Left lobe of liver (tissue), 2 donors: ENCODE measurements around the gene FTSJ3. TPM values are rescaled to one million over a fixed set of nuclear protein-coding genes. Genes with fewer than 3 reads are reported as not detected.
"Not testable (repeated sequence)": the region's sequence is repeated elsewhere in the genome, so short reads cannot be mapped to it uniquely, and the experiment has no call there.

Experiments used
- ATAC-seq: fragments of 200-7000 bp; cut with Tn5 transposase; one replicate; pipeline ENCODE4 v1.9.1; 2020; ENCODE audit warnings: mild to moderate bottlenecking, moderate library complexity
- DNase-seq: peaks from one replicate; pipeline ENCODE4 v3.0.0-alpha.2; 2020; ENCODE audit warnings: low spot score
- total RNA-seq: library from RNA; stranded (reverse); gene quantifications from one replicate; pipeline ENCODE4 v1.2.1, GENCODE V29; 2021
- donor health status: DM: no; HTN: no; CAD: no; lungs with moderate emphysema.
- donor health status: DM: no; HTN: yes; CAD: no.

FTSJ3 gene
- total RNA-seq, result 16.3 TPM

GRCh38 chr17:63827002-63827800, at the start of gene FTSJ3, which contains the start of gene PSMC5:
Gene FTSJ3 (minus strand): TSS chr17:63827663. CDS start chr17:63826902, 761 bp downstream.
Gene PSMC5 (plus strand): TSS chr17:63827431. CDS start chr17:63827491, 60 bp downstream.
- DNase-seq (peak; percentile 96), ATAC-seq (peak; percentile 92)

DNA sequence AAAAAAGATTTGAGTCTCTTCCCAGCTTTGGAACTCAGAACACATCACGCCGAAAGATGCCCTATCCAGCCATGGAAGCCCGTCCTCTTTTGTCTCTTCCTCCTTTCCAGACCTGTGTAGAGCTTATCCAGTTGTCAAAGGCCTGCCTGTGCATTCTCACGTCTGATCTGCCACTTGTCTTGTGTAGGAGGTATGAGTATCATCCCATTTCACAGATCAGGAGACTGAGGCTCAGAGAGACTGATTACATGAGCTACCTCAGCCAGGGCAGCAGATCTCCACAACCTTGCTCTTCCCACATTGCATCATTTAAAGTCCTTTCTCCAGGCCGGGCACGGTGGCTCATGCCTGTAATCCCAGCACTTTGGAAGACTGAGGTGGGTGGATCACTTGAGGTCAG, 47.2 kb upstream of the FTSJ3 start:
- not testable (repeated sequence) for ATAC-seq, DNase-seq

GRCh38 chr17:63874061-63874626, 46.7 kb upstream of the FTSJ3 start:
- ATAC-seq, DNase-seq: not testable (repeated sequence)

- not testable (repeated sequence) for ATAC-seq, DNase-seq
Observed at GRCh38 chr17:63873577-63873976, 46.1 kb upstream of the FTSJ3 start, which contains the start of gene CSH2. Gene CSH2 (minus strand): TSS chr17:63873677. CDS start chr17:63873614, 63 bp downstream.

GRCh38 chr17:63871646-63872365, 44.3 kb upstream of the FTSJ3 start:
- ATAC-seq, DNase-seq: not testable (repeated sequence)

GRCh38 chr17:63870292-63870665, 42.8 kb upstream of the FTSJ3 start:
- DNase-seq, ATAC-seq: not testable (repeated sequence)

DNA sequence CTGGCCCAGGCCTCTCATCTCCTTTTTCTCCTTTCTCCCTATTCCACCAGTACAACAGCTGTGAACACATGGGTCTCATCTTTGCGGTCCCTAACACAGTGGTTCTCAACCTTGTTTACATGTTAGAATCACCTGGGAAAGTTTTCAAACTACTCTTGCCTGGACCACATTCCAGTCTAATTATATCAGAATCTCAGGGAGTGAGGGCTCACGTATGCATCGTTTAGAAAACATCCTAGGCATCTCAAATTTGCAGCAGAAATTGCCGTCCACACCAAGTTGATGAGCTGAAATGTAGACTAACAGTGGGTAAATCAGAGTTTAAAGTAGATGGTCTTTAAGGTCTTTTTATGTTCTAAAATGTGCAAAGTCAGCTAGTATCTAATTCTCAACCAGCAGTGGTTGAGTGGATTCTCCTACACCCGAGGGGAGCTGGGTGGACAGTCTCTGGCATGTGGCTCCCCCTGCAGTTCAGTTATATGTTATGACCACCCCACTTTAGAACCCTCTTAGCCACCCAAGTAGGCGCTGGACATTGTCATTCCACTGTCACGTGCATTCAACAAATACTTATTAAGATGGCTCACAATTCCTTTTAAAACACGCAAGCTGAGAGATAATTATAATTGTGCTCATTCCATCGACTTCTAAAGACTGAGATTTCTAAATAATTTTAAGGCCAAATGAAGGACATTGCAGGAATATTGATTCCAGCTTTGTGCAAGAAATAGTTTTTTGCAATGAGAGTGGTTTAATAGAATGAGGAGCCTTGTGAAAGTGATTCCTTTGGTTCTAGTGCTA, 42.2 kb upstream of the FTSJ3 start:
- not testable (repeated sequence) for ATAC-seq, DNase-seq

GRCh38 chr17:63866625-63867024, 39.2 kb upstream of the FTSJ3 start:
- peak; percentile 58 for ATAC-seq
- DNase-seq, result not testable (repeated sequence)

DNA sequence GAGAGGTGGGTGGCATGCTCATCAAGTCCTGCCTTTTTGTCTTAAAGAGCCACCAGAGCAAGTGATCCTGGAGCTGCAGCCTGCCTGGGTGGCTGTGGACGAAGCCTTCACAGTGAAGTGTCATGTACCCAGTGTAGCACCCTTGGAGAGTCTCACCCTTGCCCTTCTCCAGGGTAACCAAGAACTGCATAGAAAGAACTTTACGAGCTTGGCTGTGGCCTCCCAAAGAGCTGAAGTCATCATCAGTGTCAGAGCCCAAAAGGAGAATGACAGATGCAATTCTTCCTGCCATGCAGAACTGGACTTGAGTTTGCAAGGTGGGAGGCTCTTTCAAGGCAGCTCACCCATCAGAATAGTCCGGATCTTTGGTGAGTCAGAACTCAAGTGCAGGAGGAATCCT, 31.8 kb upstream of the FTSJ3 start:
- DNase-seq (no peak), ATAC-seq (no peak)

DNA sequence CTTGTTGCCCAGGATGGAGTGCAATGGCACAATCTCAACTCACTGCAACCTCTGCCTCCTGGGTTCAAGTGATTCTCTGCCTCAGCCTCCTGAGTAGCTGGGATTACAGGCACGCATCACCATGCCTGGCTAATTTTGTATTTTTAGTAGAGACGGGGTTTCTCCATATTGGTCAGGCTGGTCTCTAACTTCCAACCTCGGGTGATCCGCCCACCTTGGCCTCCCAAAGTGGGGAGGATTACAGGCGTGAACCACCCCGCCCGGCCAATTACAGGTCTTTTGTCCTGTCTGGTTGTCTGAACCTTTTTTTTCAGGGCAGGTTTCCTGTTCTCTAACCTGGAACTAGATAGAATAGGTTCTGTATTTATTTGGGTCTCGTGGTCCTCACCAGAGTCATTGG, 29.0 kb upstream of the FTSJ3 start:
- ATAC-seq, DNase-seq: not testable (repeated sequence)

DNA sequence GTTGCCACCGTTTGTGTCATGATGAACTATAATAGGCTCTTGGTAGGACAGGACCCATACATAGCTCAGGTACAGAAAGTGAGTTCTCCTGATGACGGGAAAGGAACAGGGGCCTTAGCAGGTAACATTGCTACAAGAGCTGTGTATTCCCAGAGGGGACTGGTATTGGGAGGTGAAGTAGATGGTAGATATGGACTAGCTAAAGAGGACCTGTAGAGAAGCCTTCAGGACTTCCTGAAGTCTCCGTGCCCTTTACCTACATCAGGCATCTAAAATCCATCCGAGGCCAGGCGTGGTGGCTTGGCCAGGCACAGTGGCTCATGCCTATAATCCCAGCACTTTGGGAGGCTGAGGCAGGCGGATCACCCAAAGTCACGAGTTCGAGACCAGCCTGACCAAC, 27.7 kb upstream of the FTSJ3 start:
- DNase-seq (no peak), ATAC-seq (no peak)

DNA sequence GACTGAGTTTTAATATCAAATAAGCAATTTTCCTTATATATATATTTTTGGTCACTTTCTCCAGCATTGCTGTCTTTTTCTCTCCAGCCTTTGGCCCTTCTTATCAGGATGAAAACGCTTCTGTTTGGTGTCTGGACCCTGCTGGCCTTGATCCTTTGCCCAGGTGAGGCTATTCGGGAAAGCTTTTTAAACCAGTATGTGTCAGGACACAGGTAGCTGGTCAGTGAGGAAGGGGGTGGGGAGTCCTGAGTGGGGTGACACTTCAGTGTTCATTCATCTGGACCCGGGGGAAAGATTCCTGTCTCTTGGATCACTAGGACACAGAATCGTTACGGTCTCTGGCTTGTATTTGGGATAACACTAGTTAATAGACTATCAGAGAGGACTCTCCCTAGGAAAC, 27.2 kb upstream of the FTSJ3 start:
- no peak for DNase-seq
- no peak for ATAC-seq

DNA sequence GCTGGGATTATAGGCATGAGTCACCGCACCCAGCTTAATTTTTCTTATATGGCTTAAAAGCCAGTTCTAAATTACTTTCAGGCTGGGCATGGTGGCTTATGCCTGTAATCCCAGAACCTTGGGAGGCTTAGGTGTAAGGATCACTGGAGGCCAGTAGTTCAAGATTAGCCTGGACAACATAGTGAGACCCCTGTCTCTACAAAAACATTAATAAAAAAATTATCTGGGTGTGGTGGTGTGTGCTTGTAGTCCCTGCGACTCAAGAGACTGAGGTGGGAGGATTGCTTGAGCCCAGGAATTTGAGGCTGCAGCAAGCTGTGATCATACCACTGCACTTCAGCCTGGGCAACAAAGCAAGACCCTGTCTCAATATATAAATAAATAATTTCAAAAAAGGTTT, 25.8 kb upstream of the FTSJ3 start:
- no peak for ATAC-seq
- no peak for DNase-seq

DNA sequence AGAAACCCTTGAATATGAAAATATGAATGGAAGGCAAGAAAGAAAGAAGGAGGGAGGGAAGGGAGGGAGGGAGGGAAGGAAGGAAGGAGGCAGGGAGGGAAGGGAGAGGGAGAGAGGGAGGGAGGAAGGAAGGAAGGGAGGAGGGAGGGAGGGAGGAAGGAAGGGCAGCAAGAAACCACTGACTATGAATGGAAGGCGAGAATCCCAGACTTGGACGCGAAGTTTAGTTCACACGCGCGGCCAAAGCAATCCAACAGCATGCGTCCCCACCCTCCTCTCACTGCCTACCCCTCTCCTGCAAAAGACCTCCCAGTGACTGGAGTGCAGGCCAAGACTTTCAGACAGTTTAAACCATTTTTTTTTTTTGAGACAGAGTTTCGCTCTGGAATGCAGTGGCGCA, 22.9 kb upstream of the FTSJ3 start:
- no peak for DNase-seq
- ATAC-seq, result no peak

DNA sequence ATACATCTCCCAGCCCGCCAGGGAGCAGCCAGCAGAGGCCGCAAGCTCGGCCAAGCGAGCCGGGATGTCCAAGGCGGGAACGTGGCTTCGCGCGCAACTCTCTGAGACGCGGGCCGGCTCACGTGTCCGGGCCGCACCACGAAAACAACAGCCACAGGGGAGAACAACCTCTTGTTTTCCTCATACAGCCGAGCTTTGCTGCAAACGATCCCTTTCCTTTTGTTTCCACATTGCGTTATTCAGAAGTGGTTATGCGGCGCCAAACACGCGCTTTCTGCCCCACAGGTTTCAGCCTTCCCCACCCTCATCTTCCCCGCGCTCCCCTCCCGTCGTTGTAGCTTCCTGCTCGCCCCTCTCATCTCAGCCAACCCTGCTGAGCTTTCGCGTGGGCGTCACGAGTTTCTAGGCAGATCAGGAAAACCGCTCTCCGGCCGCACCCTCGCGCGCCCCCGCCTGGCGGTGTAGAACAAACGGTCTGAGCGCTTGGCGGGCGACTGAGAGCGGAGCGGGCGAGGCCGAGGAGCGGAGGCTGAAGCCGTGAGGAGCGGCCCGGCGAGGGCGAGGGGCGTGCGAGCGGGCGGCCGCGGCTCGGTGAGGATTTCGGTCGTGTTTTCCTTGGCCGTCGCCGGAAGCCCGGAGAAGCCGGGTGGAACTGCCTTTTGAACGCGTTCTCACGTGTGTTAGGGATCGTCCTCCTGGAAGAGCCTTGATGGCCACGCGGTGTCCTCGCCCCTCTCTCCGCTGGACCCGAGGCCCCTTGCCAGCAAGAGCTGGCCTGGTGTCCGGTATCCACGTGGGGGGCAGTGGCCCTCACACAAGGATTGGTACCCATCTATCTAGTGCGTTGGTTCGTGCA, 21.6 kb upstream of the FTSJ3 start:
- peak; percentile 95 for DNase-seq
- ATAC-seq, result peak; percentile 99

GRCh38 chr17:63847525-63848249, 20.2 kb upstream of the FTSJ3 start:
- ATAC-seq, result no peak

GRCh38 chr17:63845509-63845908, 18.0 kb upstream of the FTSJ3 start:
- no peak for ATAC-seq
- DNase-seq, result no peak

More at GRCh38 chr17:63847525-63848249, 20.2 kb upstream of the FTSJ3 start:
- DNase-seq, result no peak

GRCh38 chr17:63843910-63844677, 16.6 kb upstream of the FTSJ3 start:
- ATAC-seq, result no peak
- no peak for DNase-seq
